ENCODE results near the gene CHST1. TPM values are rescaled to one million over a fixed set of nuclear protein-coding genes. Genes with fewer than 3 reads are reported as not detected.

CHST1 gene
- total and polyA plus RNA-seq, 9 donors, result 3.4 to 12.9 (median 7.6) TPM

DNA sequence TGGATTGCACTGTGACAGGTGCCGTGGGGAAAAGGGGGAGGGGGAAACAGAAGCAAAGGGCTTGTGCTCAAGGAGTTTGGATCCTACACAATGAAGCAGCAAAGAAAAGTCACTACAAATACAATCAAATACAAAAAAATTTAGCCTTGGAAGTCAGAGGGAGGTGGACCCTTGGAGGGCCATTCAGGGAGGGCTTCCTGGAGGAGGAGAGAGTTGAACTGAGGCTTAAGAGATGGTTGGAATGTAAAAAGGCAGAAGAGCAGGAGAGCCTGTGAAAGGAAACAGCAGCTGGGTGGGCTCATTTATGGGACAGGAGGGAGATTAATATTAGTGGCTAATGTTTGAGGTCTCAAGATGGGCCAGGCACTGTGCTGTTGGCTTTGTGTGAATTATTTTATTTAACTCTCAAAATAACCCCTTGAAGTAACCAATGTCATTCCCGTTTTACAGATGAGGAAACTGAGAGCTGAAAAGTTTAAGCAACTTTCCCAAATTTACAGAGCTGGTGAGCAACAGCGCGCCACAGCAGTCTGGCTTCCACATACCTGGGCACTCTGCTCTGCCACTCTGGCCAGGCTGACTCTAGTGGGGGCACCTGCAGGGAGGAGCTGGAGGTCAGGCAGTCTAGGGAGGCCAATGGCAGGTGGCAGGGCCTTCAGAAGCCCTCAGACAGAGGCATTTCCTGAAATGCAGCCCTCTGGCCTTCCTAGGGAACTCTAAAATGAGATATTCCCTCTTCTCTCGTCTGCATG, 2.7 kb upstream of the CHST1 start:
- intact Hi-C loops (cut with DNase I), result loop anchor here in 3 of 4 donors (5.0 to 10.0 kb wide), 3 partner anchors 59 to 244 kb away; no protein-coding TSS in a partner anchor
- TF ChIP-seq, protein P1, sequence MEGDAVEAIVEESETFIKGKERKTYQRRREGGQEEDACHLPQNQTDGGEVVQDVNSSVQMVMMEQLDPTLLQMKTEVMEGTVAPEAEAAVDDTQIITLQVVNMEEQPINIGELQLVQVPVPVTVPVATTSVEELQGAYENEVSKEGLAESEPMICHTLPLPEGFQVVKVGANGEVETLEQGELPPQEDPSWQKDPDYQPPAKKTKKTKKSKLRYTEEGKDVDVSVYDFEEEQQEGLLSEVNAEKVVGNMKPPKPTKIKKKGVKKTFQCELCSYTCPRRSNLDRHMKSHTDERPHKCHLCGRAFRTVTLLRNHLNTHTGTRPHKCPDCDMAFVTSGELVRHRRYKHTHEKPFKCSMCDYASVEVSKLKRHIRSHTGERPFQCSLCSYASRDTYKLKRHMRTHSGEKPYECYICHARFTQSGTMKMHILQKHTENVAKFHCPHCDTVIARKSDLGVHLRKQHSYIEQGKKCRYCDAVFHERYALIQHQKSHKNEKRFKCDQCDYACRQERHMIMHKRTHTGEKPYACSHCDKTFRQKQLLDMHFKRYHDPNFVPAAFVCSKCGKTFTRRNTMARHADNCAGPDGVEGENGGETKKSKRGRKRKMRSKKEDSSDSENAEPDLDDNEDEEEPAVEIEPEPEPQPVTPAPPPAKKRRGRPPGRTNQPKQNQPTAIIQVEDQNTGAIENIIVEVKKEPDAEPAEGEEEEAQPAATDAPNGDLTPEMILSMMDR (IDR thresholded peaks at IDR 0.05), result no peak
- no peak for TF ChIP-seq EP300 (IDR thresholded peaks at IDR 0.05)
- no peak for TF ChIP-seq POLR2A (IDR thresholded peaks at IDR 0.05)
- whole genome bisulfite sequencing, 3 donors, result 82 to 91% (median 88%) methylated on average over 5 of the region's 5 CpGs

DNA sequence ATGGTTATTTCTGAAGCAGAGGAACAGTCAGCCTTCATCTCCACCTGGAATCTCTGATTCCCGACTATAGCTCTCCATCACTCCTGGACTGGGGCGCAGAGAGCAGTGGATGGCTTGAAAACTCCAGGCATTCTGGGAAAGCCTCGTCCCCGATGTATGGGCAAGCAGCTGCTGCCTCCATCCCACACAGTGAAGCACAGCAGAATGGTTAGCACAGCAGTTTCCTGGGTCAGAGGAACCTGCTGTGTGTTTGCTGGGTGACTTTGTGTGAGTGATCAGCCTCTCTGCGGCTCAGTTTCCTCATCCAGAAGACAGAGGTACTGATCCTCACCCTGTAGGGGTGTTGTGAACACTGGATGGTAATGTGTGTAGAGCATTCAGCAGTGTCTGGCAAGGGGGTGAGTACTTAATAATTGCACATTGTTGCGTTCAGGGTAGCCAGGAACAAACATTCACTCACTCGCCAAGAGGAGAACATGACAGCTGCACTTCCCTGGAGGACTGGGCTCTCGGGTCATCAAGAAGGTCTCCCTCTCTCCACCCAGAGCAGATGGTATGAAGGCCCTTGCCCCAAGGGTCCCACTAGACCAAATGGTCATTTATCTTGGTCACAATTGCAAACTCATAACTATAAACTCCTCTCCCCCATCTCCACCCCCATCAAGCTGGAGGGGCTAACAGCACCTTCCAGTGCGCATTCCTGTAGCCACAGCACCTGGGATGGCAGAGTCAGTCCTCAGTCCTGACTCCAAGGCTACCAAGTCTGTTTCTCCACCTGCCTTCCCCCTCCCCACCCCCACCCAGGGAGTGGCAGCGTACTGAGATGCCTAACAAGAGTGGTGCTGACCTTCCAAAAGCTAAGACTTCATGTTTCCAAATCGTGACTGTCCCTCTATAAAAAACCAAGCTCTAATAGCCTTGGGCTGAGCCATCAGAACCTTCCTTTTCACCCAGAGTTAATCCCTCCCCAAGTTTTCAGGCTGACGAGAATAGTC, 1.5 kb upstream of the CHST1 start:
- H3K27me3 ChIP-seq, result no peaks in the 10 kb centered on the region
- peak in 2 of 5 donors; percentile 24 to 27 for DNase-seq
- H3K4me3 ChIP-seq, result no peak overlapping the region
- intact Hi-C loops (cut with DNase I), result loop anchor here in 3 of 4 donors (5.0 to 10.0 kb wide), 3 partner anchors 60 to 245 kb away; no protein-coding TSS in a partner anchor
- H3K27ac ChIP-seq, result no peak overlapping the region
- 64 to 73% (median 69%) methylated on average over 12 of the region's 12 CpGs for WGBS, 3 donors
- TF ChIP-seq EP300 (IDR thresholded peaks at IDR 0.05) (no peak), POLR2A (IDR thresholded peaks at IDR 0.05) (no peak)
- TF ChIP-seq, protein P1 (IDR thresholded peaks at IDR 0.05), result no peak
- H3K36me3 ChIP-seq, result no peaks in the 10 kb centered on the region
- peaks cover 8% of the 10 kb centered on the region for H3K4me1 ChIP-seq (ENCODE audit: insufficient read depth)
- no peaks in the 10 kb centered on the region for H3K9me3 ChIP-seq

More for the DNA sequence above, 2.7 kb upstream of the CHST1 start:
- peak in 2 of 5 donors; percentile 1 to 9 for DNase-seq
- Histone ChIP-seq H3K4me1 (ENCODE audit: insufficient read depth) (peaks cover 3% of the 10 kb centered on the region), H3K9me3 (no peaks in the 10 kb centered on the region), H3K27me3 (no peaks in the 10 kb centered on the region), H3K36me3 (no peaks in the 10 kb centered on the region), H3K4me3 (no peak overlapping the region), H3K27ac (no peak overlapping the region)

DNA sequence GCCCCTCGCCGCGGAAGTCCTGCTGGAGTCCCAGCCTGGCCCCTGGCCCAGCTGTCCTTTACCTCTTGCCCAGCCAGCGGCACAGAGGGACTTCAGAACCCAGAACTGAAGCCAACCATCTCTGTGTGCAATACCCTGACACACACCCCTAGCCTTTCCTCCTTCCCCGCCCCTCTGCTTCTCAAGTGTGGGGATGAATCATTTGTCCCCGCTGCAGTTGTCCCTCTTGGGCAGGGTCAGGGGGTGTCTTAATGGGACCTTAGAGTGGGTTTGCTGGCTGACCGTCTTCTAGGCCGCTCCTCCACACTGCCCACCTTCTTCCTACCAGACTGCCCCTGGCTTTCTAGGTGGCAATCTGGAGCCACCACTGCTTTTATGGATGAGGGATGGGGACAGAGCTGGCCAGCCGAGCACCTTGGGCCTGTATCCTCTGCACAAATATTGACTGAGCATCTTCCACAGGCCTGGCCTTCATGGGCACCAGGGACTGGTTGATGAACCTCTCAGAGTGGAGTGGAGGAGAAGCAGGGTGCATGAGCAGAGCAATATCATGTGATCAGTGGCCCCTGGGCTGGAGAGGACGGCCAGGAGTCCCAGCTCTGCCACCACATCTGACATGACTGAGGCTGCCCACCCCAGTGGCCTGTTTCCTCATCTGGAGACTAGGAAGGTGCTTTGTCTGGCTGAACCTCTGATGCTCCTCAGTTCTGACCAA, 668 bp upstream of the CHST1 start:
- Histone ChIP-seq H3K9me3 (no peaks in the 10 kb centered on the region), H3K27me3 (no peaks in the 10 kb centered on the region), H3K27ac (peak overlapping the region; percentile 38 to 63), H3K4me3 (peak overlapping the region; percentile 54), H3K36me3 (no peaks in the 10 kb centered on the region), H3K4me1 (ENCODE audit: insufficient read depth) (peaks cover 8% of the 10 kb centered on the region)
- 46 to 52% (median 48%) methylated on average over 10 of the region's 10 CpGs for WGBS, 3 donors
- intact Hi-C loops (cut with DNase I), result loop anchor here in 3 of 4 donors (5.0 to 10.0 kb wide), 3 partner anchors 61 to 246 kb away; no protein-coding TSS in a partner anchor
- peak in 2 of 5 donors; percentile 22 to 38 for DNase-seq
- TF ChIP-seq, protein P1 (IDR thresholded peaks at IDR 0.05), result no peak
- TF ChIP-seq EP300 (IDR thresholded peaks at IDR 0.05) (no peak), POLR2A (IDR thresholded peaks at IDR 0.05) (no peak)

Data from ovary (tissue), 9 donors.